ENCODE results near the gene EBI3.

DNA sequence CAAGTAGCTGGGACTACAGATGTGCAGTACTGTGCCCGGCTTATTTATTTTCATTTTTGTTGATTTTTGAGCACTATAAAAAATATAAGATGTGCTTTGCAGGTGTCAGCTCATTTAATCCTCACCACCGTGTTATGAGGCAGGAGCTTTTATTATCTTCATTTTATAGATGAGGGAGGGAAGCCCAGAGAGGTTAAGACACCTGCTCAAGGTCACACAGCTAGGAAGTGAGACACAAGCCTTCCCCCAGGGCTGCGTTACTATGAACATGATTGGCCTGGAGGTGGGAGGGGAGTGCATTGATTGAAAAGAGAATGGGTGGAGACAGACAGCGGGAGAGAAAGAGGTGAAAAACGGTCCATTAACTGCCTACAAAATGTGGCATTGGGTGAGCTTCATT, 39.7 kb upstream of the EBI3 start:
- TF ChIP-seq, protein P1, sequence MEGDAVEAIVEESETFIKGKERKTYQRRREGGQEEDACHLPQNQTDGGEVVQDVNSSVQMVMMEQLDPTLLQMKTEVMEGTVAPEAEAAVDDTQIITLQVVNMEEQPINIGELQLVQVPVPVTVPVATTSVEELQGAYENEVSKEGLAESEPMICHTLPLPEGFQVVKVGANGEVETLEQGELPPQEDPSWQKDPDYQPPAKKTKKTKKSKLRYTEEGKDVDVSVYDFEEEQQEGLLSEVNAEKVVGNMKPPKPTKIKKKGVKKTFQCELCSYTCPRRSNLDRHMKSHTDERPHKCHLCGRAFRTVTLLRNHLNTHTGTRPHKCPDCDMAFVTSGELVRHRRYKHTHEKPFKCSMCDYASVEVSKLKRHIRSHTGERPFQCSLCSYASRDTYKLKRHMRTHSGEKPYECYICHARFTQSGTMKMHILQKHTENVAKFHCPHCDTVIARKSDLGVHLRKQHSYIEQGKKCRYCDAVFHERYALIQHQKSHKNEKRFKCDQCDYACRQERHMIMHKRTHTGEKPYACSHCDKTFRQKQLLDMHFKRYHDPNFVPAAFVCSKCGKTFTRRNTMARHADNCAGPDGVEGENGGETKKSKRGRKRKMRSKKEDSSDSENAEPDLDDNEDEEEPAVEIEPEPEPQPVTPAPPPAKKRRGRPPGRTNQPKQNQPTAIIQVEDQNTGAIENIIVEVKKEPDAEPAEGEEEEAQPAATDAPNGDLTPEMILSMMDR (IDR thresholded peaks at IDR 0.05; ENCODE audit: low read depth, low read length, missing input control), result no peak
- TF ChIP-seq, protein P2, sequence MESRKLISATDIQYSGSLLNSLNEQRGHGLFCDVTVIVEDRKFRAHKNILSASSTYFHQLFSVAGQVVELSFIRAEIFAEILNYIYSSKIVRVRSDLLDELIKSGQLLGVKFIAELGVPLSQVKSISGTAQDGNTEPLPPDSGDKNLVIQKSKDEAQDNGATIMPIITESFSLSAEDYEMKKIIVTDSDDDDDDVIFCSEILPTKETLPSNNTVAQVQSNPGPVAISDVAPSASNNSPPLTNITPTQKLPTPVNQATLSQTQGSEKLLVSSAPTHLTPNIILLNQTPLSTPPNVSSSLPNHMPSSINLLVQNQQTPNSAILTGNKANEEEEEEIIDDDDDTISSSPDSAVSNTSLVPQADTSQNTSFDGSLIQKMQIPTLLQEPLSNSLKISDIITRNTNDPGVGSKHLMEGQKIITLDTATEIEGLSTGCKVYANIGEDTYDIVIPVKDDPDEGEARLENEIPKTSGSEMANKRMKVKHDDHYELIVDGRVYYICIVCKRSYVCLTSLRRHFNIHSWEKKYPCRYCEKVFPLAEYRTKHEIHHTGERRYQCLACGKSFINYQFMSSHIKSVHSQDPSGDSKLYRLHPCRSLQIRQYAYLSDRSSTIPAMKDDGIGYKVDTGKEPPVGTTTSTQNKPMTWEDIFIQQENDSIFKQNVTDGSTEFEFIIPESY (IDR thresholded peaks at IDR 0.05), result no peak
- TF ChIP-seq, protein P3, sequence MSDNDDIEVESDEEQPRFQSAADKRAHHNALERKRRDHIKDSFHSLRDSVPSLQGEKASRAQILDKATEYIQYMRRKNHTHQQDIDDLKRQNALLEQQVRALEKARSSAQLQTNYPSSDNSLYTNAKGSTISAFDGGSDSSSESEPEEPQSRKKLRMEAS (IDR thresholded peaks at IDR 0.05), result no peak
- TF ChIP-seq RAD21 (IDR thresholded peaks at IDR 0.05), result no peak
- no peak for TF ChIP-seq TAF1 (conservative IDR thresholded peaks at IDR 0.05)
- TF ChIP-seq, protein P4, sequence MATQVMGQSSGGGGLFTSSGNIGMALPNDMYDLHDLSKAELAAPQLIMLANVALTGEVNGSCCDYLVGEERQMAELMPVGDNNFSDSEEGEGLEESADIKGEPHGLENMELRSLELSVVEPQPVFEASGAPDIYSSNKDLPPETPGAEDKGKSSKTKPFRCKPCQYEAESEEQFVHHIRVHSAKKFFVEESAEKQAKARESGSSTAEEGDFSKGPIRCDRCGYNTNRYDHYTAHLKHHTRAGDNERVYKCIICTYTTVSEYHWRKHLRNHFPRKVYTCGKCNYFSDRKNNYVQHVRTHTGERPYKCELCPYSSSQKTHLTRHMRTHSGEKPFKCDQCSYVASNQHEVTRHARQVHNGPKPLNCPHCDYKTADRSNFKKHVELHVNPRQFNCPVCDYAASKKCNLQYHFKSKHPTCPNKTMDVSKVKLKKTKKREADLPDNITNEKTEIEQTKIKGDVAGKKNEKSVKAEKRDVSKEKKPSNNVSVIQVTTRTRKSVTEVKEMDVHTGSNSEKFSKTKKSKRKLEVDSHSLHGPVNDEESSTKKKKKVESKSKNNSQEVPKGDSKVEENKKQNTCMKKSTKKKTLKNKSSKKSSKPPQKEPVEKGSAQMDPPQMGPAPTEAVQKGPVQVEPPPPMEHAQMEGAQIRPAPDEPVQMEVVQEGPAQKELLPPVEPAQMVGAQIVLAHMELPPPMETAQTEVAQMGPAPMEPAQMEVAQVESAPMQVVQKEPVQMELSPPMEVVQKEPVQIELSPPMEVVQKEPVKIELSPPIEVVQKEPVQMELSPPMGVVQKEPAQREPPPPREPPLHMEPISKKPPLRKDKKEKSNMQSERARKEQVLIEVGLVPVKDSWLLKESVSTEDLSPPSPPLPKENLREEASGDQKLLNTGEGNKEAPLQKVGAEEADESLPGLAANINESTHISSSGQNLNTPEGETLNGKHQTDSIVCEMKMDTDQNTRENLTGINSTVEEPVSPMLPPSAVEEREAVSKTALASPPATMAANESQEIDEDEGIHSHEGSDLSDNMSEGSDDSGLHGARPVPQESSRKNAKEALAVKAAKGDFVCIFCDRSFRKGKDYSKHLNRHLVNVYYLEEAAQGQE (IDR thresholded peaks at IDR 0.05), result no peak
- no peak for TF ChIP-seq SP1 (IDR thresholded peaks at IDR 0.05)
- no peak for TF ChIP-seq RXRA (IDR thresholded peaks at IDR 0.05)

All from liver (tissue), 3 donors.